Endodermal cell (in vitro differentiated cells): Measurements from ENCODE around the gene PITPNM3. TPM values are rescaled to one million over a fixed set of nuclear protein-coding genes. Genes with fewer than 3 reads are reported as not detected.

Experiments
- DNase-seq: peaks from one replicate; pipeline ENCODE4 v3.0.0-alpha.2; 2017
- H3K27ac ChIP-seq: 2 replicates; pipeline ENCODE4 v1.5.1; 2013; ENCODE audit warnings: mild to moderate bottlenecking, low read depth, low read length, moderate library complexity
- H3K27me3 ChIP-seq: 2 replicates; pipeline ENCODE4 v1.6.1; 2013; ENCODE audit warnings: mild to moderate bottlenecking, low read length, moderate library complexity; ENCODE audit not compliant: insufficient read depth, control insufficient read depth, poor library complexity, severe bottlenecking
- H3K36me3 ChIP-seq: 2 replicates; pipeline ENCODE4 v1.7.0; 2013; ENCODE audit warnings: mild to moderate bottlenecking, low read length, moderate library complexity; ENCODE audit not compliant: control insufficient read depth, insufficient read depth
- H3K4me1 ChIP-seq: one replicate; pipeline ENCODE4 v1.7.0; 2013; ENCODE audit warnings: low read length; ENCODE audit not compliant: control insufficient read depth, insufficient read depth
- H3K4me3 ChIP-seq: 2 replicates; pipeline ENCODE4 v1.5.1; 2013; ENCODE audit warnings: mild to moderate bottlenecking, low read length, moderate library complexity
- H3K9ac ChIP-seq: 2 replicates; pipeline ENCODE4 v1.6.1; 2013; ENCODE audit warnings: mild to moderate bottlenecking, low read length, moderate library complexity; ENCODE audit not compliant: poor library complexity, severe bottlenecking; ENCODE audit errors: extremely low read depth
- H3K9me3 ChIP-seq: 2 replicates; pipeline ENCODE4 v1.6.1; 2013; ENCODE audit warnings: mild to moderate bottlenecking, low read length, moderate library complexity; ENCODE audit not compliant: control insufficient read depth
- H3K27ac Mint-ChIP-seq: 2 replicates; pipeline ENCODE4 v1.8.0; 2020; ENCODE audit warnings: mixed read lengths
- H3K27me3 Mint-ChIP-seq: 2 replicates; pipeline ENCODE4 v1.8.0; 2021; ENCODE audit warnings: mild to moderate bottlenecking, mixed read lengths; ENCODE audit not compliant: insufficient read depth
- H3K36me3 Mint-ChIP-seq: 2 replicates; pipeline ENCODE4 v1.8.0; 2020; ENCODE audit warnings: low read depth, mixed read lengths
- H3K4me1 Mint-ChIP-seq: 2 replicates; pipeline ENCODE4 v1.8.0; 2020; ENCODE audit warnings: mixed read lengths
- H3K4me3 Mint-ChIP-seq: 2 replicates; pipeline ENCODE4 v1.8.0; 2020; ENCODE audit warnings: mild to moderate bottlenecking, moderate library complexity, mixed read lengths
- H3K9me3 Mint-ChIP-seq: 2 replicates; pipeline ENCODE4 v1.8.0; 2020; ENCODE audit warnings: mild to moderate bottlenecking, mixed read lengths
- WGBS, 2 experiments: methylation state at CpG; one replicate each; pipeline versions ENCODE4 v1.1.5 to v1.1.7; 2013; ENCODE audit warnings: missing lambda C conversion rate in 2 of 2, mixed read lengths in 1 of 2; ENCODE audit not compliant: insufficient coverage in 1 of 2, insufficient read length in 1 of 2; 5-methylcytosine and 5-hydroxymethylcytosine counted together
- total RNA-seq, 2 donors: library from RNA; stranded (reverse); fragmentation: NEBNext Ultra II Directional in 1 of 2; extraction: Animal tissue kit (Norgen Biotek cat#: 25700) in 1 of 2; gene quantifications; 2 replicates in 1 of 2; 3 replicates in 1 of 2; pipeline ENCODE4 v1.2.1, GENCODE V29; 2021
- TF ChIP-seq, protein P1 (sequence below): fragments of 200-600 bp; sonication (generic); conservative IDR thresholded peaks from 2 replicates; pipeline ENCODE4 v1.5.0; 2021; ENCODE audit warnings: antibody characterized with exemption, mild to moderate bottlenecking

Gene PITPNM3
- total RNA-seq, 2 donors from 2014 or later = 1.8 to 2.7 TPM

DNA sequence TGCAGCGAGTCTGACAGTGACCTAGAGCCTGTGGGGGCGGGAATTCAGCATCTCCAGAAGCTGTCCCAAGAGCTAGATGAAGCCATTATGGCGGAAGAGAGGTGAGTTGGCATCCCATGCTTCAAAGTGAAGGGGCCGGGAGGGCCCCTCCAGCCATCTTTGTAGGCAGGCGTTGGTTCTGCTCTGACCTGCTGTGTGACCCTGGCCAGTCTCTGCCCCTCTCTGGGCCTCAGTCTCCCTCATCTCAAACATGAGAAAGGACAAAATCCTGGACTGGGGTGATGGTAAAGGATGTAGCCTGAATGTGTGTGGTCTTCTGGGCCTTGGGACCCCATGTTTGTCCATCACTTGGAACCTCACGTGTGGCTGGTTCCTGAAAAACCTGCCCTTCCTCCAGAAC lies 107.0 kb downstream of the PITPNM3 start:
- no peak for DNase-seq
- H3K4me3 ChIP-seq = no peak overlapping the region
- H3K4me1 ChIP-seq = peaks cover 6% of the 10 kb centered on the region
- Mint-ChIP-seq H3K4me3 (no peak overlapping the region), H3K27me3 (peaks cover 3% of the 10 kb centered on the region), H3K27ac (no peak overlapping the region), H3K4me1 (peaks cover 16% of the 10 kb centered on the region), H3K36me3 (peaks cover 26% of the 10 kb centered on the region), H3K9me3 (no peaks in the 10 kb centered on the region)
- no peak overlapping the region for H3K9ac ChIP-seq
- peaks cover 26% of the 10 kb centered on the region for H3K36me3 ChIP-seq
- peaks cover 2% of the 10 kb centered on the region for H3K27me3 ChIP-seq
- WGBS, 2 experiments = 92 to 94% methylated on average over 4 to 6 of the region's 6 CpGs
- H3K9me3 ChIP-seq = no peaks in the 10 kb centered on the region
- TF ChIP-seq, protein P1, sequence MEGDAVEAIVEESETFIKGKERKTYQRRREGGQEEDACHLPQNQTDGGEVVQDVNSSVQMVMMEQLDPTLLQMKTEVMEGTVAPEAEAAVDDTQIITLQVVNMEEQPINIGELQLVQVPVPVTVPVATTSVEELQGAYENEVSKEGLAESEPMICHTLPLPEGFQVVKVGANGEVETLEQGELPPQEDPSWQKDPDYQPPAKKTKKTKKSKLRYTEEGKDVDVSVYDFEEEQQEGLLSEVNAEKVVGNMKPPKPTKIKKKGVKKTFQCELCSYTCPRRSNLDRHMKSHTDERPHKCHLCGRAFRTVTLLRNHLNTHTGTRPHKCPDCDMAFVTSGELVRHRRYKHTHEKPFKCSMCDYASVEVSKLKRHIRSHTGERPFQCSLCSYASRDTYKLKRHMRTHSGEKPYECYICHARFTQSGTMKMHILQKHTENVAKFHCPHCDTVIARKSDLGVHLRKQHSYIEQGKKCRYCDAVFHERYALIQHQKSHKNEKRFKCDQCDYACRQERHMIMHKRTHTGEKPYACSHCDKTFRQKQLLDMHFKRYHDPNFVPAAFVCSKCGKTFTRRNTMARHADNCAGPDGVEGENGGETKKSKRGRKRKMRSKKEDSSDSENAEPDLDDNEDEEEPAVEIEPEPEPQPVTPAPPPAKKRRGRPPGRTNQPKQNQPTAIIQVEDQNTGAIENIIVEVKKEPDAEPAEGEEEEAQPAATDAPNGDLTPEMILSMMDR = no peak
- H3K27ac ChIP-seq = no peak overlapping the region

DNA sequence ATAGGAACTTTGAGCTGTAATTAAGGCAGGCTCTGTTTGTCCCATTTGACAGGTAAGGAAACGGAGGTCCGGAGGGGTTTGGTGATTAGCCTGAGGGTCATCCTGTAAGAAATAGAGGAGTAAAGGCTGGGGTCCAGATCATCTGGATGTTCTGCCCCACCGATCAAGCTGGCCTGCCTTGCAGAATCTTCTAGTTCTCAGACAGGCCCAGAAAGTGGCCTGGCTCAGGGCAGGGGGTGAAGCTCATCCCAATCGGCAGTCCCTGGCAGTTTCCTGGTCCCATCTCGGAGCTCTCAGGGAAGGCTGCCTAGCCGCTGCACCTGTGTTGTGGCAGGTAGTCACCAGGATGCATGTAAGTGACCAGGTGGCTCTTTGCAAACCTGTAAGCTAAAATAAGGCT lies 107.9 kb downstream of the PITPNM3 start:
- Mint-ChIP-seq H3K4me3 (no peak overlapping the region), H3K27me3 (no peaks in the 10 kb centered on the region), H3K4me1 (peaks cover 17% of the 10 kb centered on the region), H3K9me3 (no peaks in the 10 kb centered on the region), H3K36me3 (peaks cover 26% of the 10 kb centered on the region), H3K27ac (no peak overlapping the region)
- TF ChIP-seq, protein P1 = no peak
- H3K9ac ChIP-seq = no peak overlapping the region
- 94 to 97% methylated on average over 5 to 6 of the region's 6 CpGs for WGBS, 2 experiments
- peaks cover 26% of the 10 kb centered on the region for H3K36me3 ChIP-seq
- H3K27me3 ChIP-seq = no peaks in the 10 kb centered on the region
- H3K27ac ChIP-seq = no peak overlapping the region
- H3K9me3 ChIP-seq = no peaks in the 10 kb centered on the region
- DNase-seq = no peak
- no peak overlapping the region for H3K4me3 ChIP-seq
- H3K4me1 ChIP-seq = peaks cover 6% of the 10 kb centered on the region

GRCh38 chr17:6446516-6447100 lies 109.7 kb downstream of the PITPNM3 start:
- H3K9ac ChIP-seq = no peak overlapping the region
- H3K9me3 ChIP-seq = no peaks in the 10 kb centered on the region
- TF ChIP-seq, protein P1 = no peak
- no peak overlapping the region for H3K27ac ChIP-seq
- H3K36me3 ChIP-seq = peaks cover 26% of the 10 kb centered on the region
- peaks cover 7% of the 10 kb centered on the region for H3K9me3 Mint-ChIP-seq
- no peak overlapping the region for H3K4me3 Mint-ChIP-seq
- H3K4me1 Mint-ChIP-seq = peaks cover 8% of the 10 kb centered on the region
- peaks cover 6% of the 10 kb centered on the region for H3K4me1 ChIP-seq
- WGBS, 2 experiments = 96% methylated on average over 4 to 9 of the region's 9 CpGs
- H3K27me3 ChIP-seq = no peaks in the 10 kb centered on the region
- no peak overlapping the region for H3K4me3 ChIP-seq
- DNase-seq = no peak
- H3K27me3 Mint-ChIP-seq = no peaks in the 10 kb centered on the region
- H3K27ac Mint-ChIP-seq = no peak overlapping the region
- peaks cover 26% of the 10 kb centered on the region for H3K36me3 Mint-ChIP-seq
